Dermis blood vessel endothelial cell (primary cell): Measurements from ENCODE around the gene ARHGAP4. TPM values are rescaled to one million over a fixed set of nuclear protein-coding genes. Genes with fewer than 3 reads are reported as not detected.

ENCODE experiments used
- DNase-seq: peaks from one replicate; pipeline ENCODE4 v3.0.0; 2010
- total RNA-seq: library from RNA; depleted of rRNA; stranded (reverse); fragments of >200 nt; gene quantifications from 2 replicates; pipeline ENCODE4 v1.2.3, GENCODE V29; 2014

The ARHGAP4 gene
- total RNA-seq, 1 donor from 2014 or later, result 16.0 TPM

- no peak for DNase-seq
Observed at GRCh38 chrX:153865685-153866084, 60.4 kb downstream of the ARHGAP4 start.

GRCh38 chrX:153865321-153865580, 60.8 kb downstream of the ARHGAP4 start:
- no peak for DNase-seq

- DNase-seq, result no peak
Observed at GRCh38 chrX:153864561-153865320, 61.3 kb downstream of the ARHGAP4 start.

GRCh38 chrX:153864101-153864500, 62.0 kb downstream of the ARHGAP4 start:
- no peak for DNase-seq

- no peak for DNase-seq
Observed at GRCh38 chrX:153863251-153863991, 62.6 kb downstream of the ARHGAP4 start.

GRCh38 chrX:153862369-153863250, 63.5 kb downstream of the ARHGAP4 start:
- DNase-seq, result no peak

GRCh38 chrX:153861733-153862310, 64.2 kb downstream of the ARHGAP4 start:
- DNase-seq, result no peak

- DNase-seq, result no peak
Observed at GRCh38 chrX:153861151-153861550, 64.9 kb downstream of the ARHGAP4 start.

Other genes starting within 250 kb of the ARHGAP4 start
- 3.3 and 4.6 TPM in 2 replicates for gene SLC6A8, start 238.3 kb downstream of the ARHGAP4 start, total RNA-seq
- gene BCAP31, start 201.9 kb downstream of the ARHGAP4 start, total RNA-seq, result 303 and 321 TPM in 2 replicates
- gene ABCD1, start 201.4 kb downstream of the ARHGAP4 start, total RNA-seq, result 10.0 and 16.6 TPM in 2 replicates
- gene PLXNB3, start 162.0 kb downstream of the ARHGAP4 start, total RNA-seq, result 5.1 and 14.1 TPM in 2 replicates
- gene SRPK3, start 145.2 kb downstream of the ARHGAP4 start, total RNA-seq, result under 0.01 and 0.05 TPM in 2 replicates
- gene IDH3G, start 131.9 kb downstream of the ARHGAP4 start, total RNA-seq, result 35.1 and 63.9 TPM in 2 replicates
- gene SSR4, start 131.6 kb downstream of the ARHGAP4 start, total RNA-seq, result 75.9 and 143 TPM in 2 replicates
- 0.23 and 0.68 TPM in 2 replicates for gene PDZD4, start 95.7 kb downstream of the ARHGAP4 start, total RNA-seq
- gene L1CAM, start 40.1 kb downstream of the ARHGAP4 start, total RNA-seq, result 1.1 and 2.4 TPM in 2 replicates
- gene AVPR2, start 21.6 kb downstream of the ARHGAP4 start, total RNA-seq, result 4.7 and 6.3 TPM in 2 replicates
- 70.6 and 88.2 TPM in 2 replicates for gene NAA10, start 8.8 kb upstream of the ARHGAP4 start, total RNA-seq
- gene RENBP, start 18.4 kb upstream of the ARHGAP4 start, total RNA-seq, result 12.1 and 27.4 TPM in 2 replicates
- gene HCFC1, start 45.6 kb upstream of the ARHGAP4 start, total RNA-seq, result 15.3 and 48.9 TPM in 2 replicates
- gene TMEM187, start 46.5 kb upstream of the ARHGAP4 start, total RNA-seq, result 6.0 and 6.5 TPM in 2 replicates
- 53.8 and 81.9 TPM in 2 replicates for gene IRAK1, start 93.6 kb upstream of the ARHGAP4 start, total RNA-seq
- gene MECP2, start 171.5 kb upstream of the ARHGAP4 start, total RNA-seq, result 22.5 and 34.9 TPM in 2 replicates
- gene OPN1LW, start 218.0 kb upstream of the ARHGAP4 start, total RNA-seq, result not detected in 2 replicates